Muscle of arm (tissue), 12 donors: ENCODE measurements around the gene KCNJ3. TPM values are rescaled to one million over a fixed set of nuclear protein-coding genes. Genes with fewer than 3 reads are reported as not detected.
"Not testable (repeated sequence)": the region's sequence is repeated elsewhere in the genome, so short reads cannot be mapped to it uniquely, and the experiment has no call there.

ENCODE experiments used
- DNase-seq: peaks from one replicate; pipeline ENCODE4 v3.0.0-alpha.2; 2013
- polyA plus RNA-seq, 12 donors: library from polyadenylated mRNA; unstranded; fragments of 120-200 nt; gene quantifications; one replicate each; pipeline ENCODE4 v1.2.1, GENCODE V29; 2013; ENCODE audit not compliant: insufficient read length in 12 of 12

The KCNJ3 gene
- polyA plus RNA-seq, 12 donors, result 0.38 to 1.7 (median 0.86) TPM; not detected in 2

DNA sequence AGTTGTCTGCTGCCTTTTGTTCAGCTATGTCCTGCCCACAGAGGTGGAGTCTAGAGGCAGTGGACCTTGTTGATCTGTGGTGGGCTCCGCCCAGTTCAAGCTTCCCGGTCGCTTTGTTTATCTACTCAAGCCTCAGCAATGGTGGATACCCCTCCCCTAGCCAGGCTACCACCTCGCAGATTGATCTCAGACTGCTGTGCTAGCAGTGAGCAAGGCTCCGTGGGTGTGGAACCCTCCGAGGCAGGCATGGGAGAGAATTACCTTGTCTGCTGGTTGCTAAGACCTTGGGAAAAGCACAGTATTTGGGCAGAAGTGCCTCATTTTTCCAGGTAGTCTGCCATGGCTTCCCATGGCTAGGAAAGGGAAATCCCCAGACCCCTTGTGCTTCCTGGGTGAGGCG, 146.0 kb downstream of the KCNJ3 start:
- DNase-seq, result no peak

DNA sequence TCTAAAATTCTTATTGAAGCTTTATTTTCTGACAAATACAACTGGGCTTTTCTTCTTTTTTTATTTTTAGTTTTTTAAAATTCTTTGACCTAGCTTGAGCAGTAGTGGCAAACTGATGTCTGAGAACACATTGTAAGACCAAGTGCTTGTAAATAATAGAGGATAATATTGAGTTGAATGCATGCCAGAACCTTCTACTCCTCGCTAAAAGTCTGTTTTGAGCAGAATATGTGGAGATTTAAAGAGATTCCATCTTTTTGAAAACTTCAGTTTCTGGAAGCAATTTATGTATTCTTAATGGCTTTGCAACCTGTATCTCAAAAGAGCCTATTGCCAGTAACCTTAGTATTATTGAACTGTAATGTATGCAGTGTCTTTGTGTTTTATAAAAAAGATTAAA, 148.3 kb downstream of the KCNJ3 start:
- DNase-seq, result no peak

DNA sequence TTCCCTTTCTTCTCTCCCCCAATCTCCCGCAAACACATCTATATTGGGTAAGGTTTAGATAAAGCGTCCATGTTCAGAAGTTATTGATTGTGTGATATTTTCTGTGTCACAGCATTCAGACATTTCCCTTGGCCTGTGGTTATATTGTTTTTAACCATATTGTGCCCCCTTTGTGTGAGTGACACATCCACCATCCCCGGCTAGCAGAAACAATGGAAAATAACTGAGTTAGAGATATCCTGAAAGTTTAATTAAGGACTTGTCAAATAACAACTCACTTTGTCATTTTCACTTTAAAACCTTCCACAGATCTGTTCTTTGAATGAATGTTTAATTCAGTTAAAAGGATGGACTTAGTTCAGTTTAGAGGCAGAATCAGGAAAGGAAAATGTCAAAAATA, 151.0 kb downstream of the KCNJ3 start:
- no peak for DNase-seq

DNA sequence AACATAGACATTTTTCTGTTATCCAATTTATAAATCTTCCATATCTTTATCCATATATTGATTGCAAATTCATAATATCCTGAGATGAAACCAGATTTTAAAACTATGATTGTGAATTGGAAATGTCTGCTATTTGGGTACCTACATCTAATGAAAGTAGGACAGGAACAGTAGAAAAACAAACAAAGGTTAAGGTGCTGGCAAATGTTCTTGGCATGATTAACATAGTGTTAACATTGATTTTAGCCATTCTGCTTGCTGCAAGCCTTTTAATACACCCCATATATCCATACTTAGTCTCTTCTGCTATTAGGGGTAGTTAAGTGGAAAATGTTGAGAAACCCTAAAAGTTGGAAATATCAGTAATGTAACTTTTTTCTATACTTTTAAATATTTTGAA, 152.0 kb downstream of the KCNJ3 start:
- no peak for DNase-seq

DNA sequence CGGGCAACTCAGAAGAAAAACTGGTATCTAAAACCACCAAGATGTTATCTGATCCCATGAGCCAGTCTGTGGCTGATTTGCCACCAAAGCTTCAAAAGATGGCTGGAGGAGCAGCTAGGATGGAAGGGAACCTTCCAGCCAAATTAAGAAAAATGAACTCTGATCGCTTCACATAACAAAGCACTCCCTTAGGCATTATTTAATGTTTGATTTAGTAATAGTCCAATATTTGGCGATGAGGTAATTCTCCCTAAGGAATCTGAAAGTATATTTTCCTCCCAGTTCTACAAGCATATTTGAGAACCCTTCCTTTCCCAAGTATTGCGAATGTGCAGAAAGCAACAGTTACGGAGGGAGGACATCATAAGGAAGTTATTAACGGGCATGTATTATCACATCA, 156.6 kb downstream of the KCNJ3 start:
- DNase-seq, result peak; percentile 14

DNA sequence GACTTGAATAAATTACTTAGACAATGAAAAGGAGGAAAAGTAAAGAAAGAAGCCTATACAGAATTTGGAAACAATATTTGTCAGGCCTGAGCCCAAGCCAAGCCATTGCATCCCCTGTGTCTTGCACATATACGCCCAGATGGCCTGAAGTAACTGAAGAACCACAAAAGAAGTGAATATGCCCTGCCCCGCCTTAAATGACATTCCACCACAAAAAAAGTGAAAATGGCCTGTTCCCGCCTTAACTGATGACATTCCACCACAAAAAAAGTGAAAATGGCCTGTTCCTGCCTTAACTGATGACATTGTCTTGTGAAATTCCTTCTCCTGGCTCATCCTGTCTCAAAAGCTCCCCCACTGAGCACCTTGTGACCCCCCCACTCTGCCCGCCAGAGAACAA, 168.7 kb downstream of the KCNJ3 start:
- not testable (repeated sequence) for DNase-seq

DNA sequence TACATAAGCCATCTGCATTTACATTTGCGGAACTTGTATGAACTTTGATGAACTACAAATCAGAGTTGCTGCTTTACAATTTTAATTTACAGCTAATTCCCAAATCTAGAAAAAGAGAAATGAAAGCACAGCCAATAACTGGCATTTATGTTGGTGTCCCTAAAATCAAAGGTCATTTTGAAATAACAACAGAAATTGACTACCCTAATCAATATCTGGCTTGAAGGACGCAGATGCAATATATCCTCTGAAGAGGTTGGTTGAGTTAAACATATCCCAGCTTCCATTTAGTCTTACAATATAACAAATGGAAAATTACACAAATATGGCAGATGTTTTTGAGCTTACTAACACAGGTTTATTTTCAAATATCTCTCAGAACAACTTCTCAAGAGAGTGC, 177.5 kb downstream of the KCNJ3 start:
- DNase-seq, result no peak

DNA sequence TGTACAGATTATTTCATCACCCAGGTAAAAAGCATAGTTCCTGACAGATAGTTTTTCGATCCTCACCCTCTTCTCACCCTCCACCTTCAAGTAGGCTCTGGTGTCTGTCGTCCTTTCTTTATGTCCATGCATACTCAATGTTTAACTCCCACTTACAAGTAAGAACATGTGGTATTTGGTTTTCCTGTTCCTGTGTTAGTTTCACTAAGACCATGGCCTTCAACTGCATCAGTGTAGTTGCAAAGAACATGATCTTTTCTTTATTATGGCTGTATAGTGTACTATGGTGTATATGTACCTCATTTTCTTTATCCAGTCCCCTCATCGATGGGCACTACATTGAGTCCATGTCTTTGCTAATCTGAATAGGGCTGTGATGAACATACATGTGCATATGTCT, 184.2 kb downstream of the KCNJ3 start:
- no peak for DNase-seq

DNA sequence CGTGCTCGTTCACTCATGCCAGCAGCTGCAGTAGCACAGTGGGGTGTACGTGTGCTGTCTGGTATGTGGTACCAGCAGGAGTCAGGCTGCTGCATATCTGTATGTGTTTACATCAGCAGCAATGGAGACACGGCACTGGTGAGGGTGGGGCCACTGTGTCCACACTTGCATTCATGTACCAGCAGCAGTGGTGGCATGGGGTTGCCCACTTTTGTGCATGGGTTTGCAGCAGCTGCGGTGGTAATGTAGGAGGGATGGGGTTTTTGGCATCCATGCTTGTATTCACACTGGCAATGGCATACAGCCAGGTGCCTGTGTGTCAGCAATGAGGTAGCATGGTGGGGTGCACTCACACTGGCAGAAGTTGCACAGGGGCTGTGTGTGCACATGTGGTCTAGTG, 187.8 kb downstream of the KCNJ3 start:
- no peak for DNase-seq

DNA sequence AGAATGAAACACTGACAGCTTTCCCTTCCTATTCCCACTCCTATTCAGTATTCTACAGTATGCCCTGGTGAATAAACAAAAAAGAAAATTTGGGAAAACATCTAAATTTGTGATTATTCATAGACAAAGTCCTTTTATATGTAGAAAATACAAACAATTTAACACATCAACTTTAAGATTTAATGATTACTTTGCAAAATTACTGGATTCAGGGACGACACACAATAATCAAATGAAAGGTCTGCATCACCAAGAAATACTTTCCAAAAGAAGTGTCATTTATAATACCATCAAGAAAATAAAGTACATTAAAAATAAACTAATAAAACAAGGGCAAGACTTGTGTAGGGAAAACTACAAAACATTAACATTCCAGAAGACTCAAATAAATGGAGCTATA, 199.8 kb downstream of the KCNJ3 start:
- DNase-seq, result no peak

DNA sequence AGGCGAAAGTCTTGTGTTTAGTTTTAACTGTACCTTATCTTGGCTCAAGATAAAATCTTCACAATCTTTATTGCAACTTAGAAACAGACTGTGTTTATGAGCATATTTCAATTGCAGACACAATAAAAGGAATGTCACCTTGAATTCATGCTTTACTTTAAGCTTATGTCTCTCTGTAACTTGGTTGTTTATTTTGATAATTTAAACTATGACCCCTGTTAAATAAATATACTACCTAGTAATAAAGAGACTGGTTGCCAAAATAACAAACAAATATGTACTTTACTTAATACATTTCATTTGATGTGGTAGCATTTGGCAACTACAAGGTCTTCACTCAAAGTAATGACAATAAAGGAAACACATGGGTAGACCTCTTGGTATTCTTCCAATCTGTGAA, 202.6 kb downstream of the KCNJ3 start:
- DNase-seq, result no peak
